GM12875 (cell line): ENCODE data around the gene LDLRAD4.

Experiments used
- H3K4me3 ChIP-seq: one replicate; pipeline ENCODE4 v1.5.1; 2011; ENCODE audit warnings: low read depth, low read length, control low read depth
- TF ChIP-seq, protein P1 (sequence below): IDR thresholded peaks from 2 replicates; pipeline ENCODE4 v1.5.1; 2011; ENCODE audit warnings: low read depth, mild to moderate bottlenecking, control low read depth, inconsistent platforms, low read length, moderate library complexity, borderline replicate concordance; ENCODE audit not compliant: insufficient read depth

Gene LDLRAD4

GRCh38 chr18:13580351-13580750 is 361.8 kb downstream of the LDLRAD4 start:
- TF ChIP-seq, protein P1, sequence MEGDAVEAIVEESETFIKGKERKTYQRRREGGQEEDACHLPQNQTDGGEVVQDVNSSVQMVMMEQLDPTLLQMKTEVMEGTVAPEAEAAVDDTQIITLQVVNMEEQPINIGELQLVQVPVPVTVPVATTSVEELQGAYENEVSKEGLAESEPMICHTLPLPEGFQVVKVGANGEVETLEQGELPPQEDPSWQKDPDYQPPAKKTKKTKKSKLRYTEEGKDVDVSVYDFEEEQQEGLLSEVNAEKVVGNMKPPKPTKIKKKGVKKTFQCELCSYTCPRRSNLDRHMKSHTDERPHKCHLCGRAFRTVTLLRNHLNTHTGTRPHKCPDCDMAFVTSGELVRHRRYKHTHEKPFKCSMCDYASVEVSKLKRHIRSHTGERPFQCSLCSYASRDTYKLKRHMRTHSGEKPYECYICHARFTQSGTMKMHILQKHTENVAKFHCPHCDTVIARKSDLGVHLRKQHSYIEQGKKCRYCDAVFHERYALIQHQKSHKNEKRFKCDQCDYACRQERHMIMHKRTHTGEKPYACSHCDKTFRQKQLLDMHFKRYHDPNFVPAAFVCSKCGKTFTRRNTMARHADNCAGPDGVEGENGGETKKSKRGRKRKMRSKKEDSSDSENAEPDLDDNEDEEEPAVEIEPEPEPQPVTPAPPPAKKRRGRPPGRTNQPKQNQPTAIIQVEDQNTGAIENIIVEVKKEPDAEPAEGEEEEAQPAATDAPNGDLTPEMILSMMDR, result no peak
- H3K4me3 ChIP-seq, result no peak overlapping the region

DNA sequence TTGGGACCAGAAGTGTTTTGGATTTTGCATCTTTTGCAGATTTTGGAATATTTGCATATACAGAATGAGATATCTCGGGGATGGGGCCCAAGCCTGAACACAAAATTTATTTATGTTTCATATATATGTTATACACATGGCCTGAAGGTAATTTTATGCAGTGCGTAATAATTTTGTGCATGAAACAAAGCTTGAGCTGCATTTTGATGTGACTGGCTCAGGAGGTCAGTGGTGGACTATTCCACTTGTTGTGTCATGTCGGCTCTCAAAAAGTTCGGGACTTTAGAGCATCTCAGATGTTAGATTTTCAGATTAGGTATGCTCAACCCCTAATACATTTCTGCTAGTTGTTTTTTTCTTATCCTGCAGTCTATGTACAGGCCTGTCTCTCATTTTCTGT is 362.4 kb downstream of the LDLRAD4 start:
- TF ChIP-seq, protein P1, result no peak
- H3K4me3 ChIP-seq, result no peak overlapping the region

GRCh38 chr18:13581496-13582177 is 363.1 kb downstream of the LDLRAD4 start:
- H3K4me3 ChIP-seq, result no peak overlapping the region
- TF ChIP-seq, protein P1, result no peak

DNA sequence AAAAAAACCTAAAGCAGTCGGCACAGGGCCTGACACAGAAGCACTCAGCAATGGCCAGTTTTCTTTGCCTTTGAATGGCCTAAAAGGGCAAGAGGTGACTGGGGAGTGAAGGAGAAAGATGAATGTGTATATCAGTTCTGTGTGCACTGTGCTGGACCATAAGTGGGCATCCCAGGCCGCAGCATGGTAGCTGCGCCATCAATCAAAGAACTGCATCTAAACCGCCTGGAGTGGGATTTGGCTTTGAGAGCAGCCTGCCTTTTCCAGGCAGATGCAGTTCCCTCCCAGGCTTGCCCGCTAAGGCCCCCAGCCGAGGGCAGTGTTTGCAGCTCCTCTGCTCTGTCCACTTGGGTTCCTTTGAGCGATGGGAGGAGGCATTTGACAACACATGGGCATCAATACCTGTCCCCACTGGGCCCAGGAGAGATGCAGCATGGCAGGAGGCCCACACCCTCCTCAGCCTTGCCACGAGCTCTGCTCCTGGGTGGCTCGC is 363.7 kb downstream of the LDLRAD4 start:
- no peak overlapping the region for H3K4me3 ChIP-seq
- TF ChIP-seq, protein P1, result no peak

DNA sequence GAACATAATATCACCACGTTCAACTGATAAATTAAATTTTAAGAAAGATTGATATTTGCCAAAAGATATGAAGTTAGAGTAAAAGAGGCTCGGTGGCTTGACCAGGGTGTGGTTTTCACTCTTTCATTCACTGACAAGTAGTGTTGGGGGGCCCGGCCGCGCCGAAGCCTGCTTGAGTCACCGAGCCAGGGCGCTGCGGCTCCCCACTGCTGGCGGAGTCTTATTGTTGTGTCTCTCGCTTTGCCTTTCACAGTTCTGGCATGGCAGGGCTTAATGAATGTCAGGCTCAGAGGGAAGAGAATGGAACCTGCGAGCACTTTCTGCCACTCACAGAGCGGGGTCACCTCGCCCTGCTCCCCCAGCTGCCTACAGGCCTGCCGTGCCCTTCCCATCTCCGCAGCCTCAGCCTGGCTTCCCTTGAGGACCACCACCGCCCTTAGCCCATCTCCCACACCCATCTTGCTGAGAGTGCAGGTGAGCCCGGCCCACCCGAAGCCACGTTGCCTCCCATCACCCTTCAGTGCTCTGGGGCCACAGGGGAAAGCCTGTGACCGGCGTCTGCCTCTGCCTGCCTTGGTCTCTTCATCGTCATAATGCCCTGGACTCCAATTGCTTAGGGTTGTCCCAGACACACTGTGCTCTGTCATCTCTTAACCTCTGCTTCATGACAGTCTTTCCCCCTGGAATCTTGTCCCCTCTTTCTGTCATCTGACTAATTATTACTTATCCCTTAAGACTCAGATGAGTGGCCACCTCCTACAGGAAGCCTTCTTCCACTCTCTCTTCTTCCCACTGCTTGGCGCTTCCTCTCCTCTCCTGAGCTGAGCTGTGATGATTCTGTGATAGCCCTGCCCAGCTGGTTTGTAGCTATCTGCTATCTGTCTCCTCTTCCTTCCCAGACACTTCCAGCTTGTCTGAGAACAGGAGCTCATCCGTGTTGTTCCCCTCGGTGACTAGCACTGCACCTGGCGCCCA is 365.3 kb downstream of the LDLRAD4 start:
- no peak overlapping the region for H3K4me3 ChIP-seq
- TF ChIP-seq, protein P1, result no peak

- TF ChIP-seq, protein P1, result no peak
- no peak overlapping the region for H3K4me3 ChIP-seq
These were observed 366.3 kb downstream of the LDLRAD4 start for GRCh38 chr18:13584825-13585224.
